DND-41 (cell line): ENCODE results near the gene DISC1.

Source experiments
- ATAC-seq: fragments of 200-7000 bp; cut with Tn5 transposase; 3 replicates; pipeline ENCODE4 v1.9.1; 2021; ENCODE audit warnings: low read depth; ENCODE audit not compliant: insufficient read depth
- DNase-seq: peaks from one replicate; pipeline ENCODE4 v3.0.0-alpha.2; 2020
- H2AFZ ChIP-seq: 2 replicates; pipeline ENCODE4 v1.6.0; 2012; ENCODE audit warnings: low read depth, low read length
- H3K27ac ChIP-seq: 2 replicates; pipeline ENCODE4 v1.5.1; 2012; ENCODE audit warnings: low read length, inconsistent platforms
- H3K27me3 ChIP-seq: fragments of 200-600 bp; sonication (generic); 2 replicates; pipeline ENCODE4 v1.6.0; 2012; ENCODE audit warnings: low read length, mild to moderate bottlenecking, inconsistent platforms; ENCODE audit not compliant: insufficient read depth, poor library complexity
- H3K36me3 ChIP-seq: 2 replicates; pipeline ENCODE4 v1.5.1; 2012; ENCODE audit warnings: low read length, inconsistent platforms; ENCODE audit not compliant: insufficient read depth
- H3K4me1 ChIP-seq: 2 replicates; pipeline ENCODE4 v1.5.1; 2012; ENCODE audit warnings: mild to moderate bottlenecking, low read length; ENCODE audit not compliant: insufficient read depth
- H3K4me2 ChIP-seq: 2 replicates; pipeline ENCODE4 v1.6.0; 2012; ENCODE audit warnings: mild to moderate bottlenecking, moderate library complexity, low read length, inconsistent platforms; ENCODE audit not compliant: insufficient read depth
- H3K4me3 ChIP-seq, 2 experiments: fragments of 200-600 bp in 1 of 2; shearing (Covaris generic) in 1 of 2; 2 replicates each; pipeline ENCODE4 v1.5.1; 2012 to 2016; ENCODE audit warnings: inconsistent platforms in 2 of 2, low read length in 2 of 2, mild to moderate bottlenecking in 2 of 2, low read depth in 1 of 2, moderate library complexity in 1 of 2
- H3K79me2 ChIP-seq: 2 replicates; pipeline ENCODE4 v1.6.0; 2012; ENCODE audit warnings: low read length, inconsistent platforms; ENCODE audit not compliant: insufficient read depth
- H3K9ac ChIP-seq: 2 replicates; pipeline ENCODE4 v1.6.0; 2012; ENCODE audit warnings: low read depth, mild to moderate bottlenecking, inconsistent platforms, low read length, moderate library complexity
- H3K9me3 ChIP-seq: 2 replicates; pipeline ENCODE4 v1.5.1; 2012; ENCODE audit warnings: low read length, moderate library complexity, mild to moderate bottlenecking, inconsistent platforms; ENCODE audit not compliant: insufficient read depth, severe bottlenecking
- H4K20me1 ChIP-seq: 2 replicates; pipeline ENCODE4 v1.6.0; 2012; ENCODE audit warnings: low read length; ENCODE audit not compliant: insufficient read depth
- EZH2 ChIP-seq: IDR thresholded peaks from 3 replicates; pipeline ENCODE4 v1.6.1; 2012; ENCODE audit warnings: borderline replicate concordance, low read depth, mild to moderate bottlenecking, moderate library complexity, low read length, inconsistent platforms; ENCODE audit not compliant: severe bottlenecking
- TF ChIP-seq, protein P1 (sequence below): IDR thresholded peaks from 2 replicates; pipeline ENCODE4 v1.5.1; 2012; ENCODE audit warnings: borderline replicate concordance, low read length, moderate library complexity, mild to moderate bottlenecking; ENCODE audit not compliant: poor library complexity, severe bottlenecking; ENCODE audit errors: extremely low read depth

DISC1 gene

DNA sequence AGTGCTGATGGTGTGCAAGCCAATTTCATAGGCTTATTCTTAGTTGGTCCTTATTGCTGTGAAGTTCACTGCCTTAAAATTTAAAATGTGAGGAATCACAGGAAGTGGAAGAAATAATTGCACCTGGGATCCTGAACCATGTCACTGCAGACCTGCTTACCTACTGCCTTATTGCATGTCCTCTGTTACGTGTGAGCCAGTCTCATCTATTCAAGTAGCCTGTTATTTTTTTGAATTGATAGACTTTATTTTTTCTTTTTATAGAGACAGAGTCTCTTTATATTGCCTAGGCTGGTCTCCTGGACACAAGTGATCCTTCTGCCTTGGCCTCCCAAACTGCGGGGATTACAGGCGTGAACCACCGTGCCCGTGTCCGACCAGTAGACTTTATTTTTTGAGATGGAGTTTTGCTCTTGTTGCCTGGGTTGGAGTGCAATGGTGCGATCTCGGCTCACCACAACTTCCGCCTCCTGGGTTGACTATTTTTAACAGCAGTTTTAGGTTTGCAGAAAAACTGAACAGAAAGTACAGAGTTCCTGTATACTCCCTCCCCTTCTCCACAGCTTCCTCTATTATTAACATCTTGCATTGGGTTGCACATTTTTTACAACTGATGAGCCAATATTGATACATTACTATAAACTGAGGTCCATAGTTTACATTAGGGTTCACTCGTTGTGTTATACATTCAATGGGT lies 14.0 kb upstream of the DISC1 start:
- Histone ChIP-seq H2AFZ (peak overlapping the region; percentile 54), H3K4me3 (peak overlapping the region in 1 of 2 experiments; percentile 39; a peak in 2 of 4 replicates), H3K4me1 (peaks cover 30% of the 10 kb centered on the region), H3K9me3 (no peaks in the 10 kb centered on the region), H3K27me3 (no peaks in the 10 kb centered on the region), H4K20me1 (no peaks in the 10 kb centered on the region), H3K36me3 (no peaks in the 10 kb centered on the region), H3K79me2 (no peaks in the 10 kb centered on the region), H3K9ac (peak overlapping the region; percentile 43), H3K27ac (peak overlapping the region; percentile 84), H3K4me2 (peak overlapping the region; percentile 60)
- TF ChIP-seq, protein P1, sequence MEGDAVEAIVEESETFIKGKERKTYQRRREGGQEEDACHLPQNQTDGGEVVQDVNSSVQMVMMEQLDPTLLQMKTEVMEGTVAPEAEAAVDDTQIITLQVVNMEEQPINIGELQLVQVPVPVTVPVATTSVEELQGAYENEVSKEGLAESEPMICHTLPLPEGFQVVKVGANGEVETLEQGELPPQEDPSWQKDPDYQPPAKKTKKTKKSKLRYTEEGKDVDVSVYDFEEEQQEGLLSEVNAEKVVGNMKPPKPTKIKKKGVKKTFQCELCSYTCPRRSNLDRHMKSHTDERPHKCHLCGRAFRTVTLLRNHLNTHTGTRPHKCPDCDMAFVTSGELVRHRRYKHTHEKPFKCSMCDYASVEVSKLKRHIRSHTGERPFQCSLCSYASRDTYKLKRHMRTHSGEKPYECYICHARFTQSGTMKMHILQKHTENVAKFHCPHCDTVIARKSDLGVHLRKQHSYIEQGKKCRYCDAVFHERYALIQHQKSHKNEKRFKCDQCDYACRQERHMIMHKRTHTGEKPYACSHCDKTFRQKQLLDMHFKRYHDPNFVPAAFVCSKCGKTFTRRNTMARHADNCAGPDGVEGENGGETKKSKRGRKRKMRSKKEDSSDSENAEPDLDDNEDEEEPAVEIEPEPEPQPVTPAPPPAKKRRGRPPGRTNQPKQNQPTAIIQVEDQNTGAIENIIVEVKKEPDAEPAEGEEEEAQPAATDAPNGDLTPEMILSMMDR, result no peak
- TF ChIP-seq EZH2, result no peak
- peak; percentile 77 for DNase-seq
- peak; percentile 99 for ATAC-seq

DNA sequence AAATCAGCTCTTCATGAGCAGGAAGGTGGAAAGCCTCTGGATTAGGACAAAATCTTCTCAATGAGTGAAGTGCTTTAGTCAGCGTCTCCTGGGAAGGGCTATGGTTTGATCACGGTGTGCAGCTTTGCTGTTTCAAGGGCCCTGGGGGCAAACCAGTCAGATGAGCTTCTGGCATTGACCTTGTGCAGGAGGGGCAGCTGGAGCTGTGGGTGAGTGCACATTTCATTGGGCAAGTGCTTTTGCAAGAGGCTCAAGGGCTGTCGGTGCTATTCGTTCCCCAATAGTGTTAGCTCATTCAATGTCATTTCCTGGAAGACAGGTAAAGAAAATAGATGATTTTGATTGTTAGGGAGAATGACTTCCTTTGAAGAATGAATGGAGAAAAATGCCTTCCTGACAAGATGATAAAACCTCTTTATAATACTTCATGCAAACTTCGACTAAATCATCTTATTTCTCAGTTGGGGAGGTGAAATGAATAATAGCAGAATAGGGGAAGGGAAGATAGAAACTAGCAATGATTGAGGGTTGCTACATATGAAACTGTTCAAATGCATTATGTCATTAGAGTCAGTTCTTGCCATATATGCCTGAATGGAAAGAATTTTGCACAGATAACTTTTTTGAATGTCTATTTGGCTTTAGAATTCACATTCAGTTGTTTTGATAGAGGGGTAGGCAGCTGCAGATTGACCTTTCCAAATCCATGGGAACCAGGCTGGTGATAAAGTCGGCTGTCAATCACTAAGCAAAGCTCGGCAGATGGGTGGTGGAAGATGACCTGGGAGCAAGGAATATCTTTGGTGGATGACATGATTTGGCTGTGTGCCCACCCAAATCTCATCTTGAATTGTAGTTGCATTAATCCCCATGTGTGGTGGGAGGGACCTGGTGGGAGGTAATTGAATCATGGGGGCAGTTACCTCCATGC lies 12.9 kb upstream of the DISC1 start:
- no peak for ATAC-seq
- peak overlapping the region; percentile 60 for H3K4me2 ChIP-seq

DNA sequence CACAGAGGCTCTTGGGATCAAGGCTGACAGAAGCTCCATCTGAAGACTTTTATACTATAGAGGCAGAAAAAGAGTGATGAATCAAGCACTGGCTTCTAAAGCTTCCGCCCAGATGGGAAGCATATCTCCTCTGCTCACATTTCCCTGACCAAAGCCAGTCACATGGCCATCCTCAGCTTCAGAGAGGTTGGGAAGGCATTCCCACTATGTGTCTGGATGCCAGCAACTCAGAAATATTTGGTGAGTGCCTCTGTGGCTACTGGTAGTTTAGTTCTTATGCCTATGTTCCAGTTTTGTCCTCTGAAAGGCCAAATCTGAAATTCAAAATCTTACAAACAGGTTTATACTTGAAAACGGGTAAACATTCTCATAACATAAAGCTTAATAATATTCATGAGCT lies 9.9 kb upstream of the DISC1 start:
- Histone ChIP-seq H3K4me2 (no peak overlapping the region), H3K9me3 (no peaks in the 10 kb centered on the region), H3K9ac (no peak overlapping the region), H3K4me3 (no peak overlapping the region), H3K36me3 (no peaks in the 10 kb centered on the region), H3K27ac (no peak overlapping the region), H4K20me1 (no peaks in the 10 kb centered on the region), H2AFZ (no peak overlapping the region), H3K4me1 (peaks cover 25% of the 10 kb centered on the region), H3K79me2 (no peaks in the 10 kb centered on the region), H3K27me3 (peaks cover 4% of the 10 kb centered on the region)
- ATAC-seq (no peak), DNase-seq (no peak)
- TF ChIP-seq EZH2, result no peak
- TF ChIP-seq, protein P1, result no peak

More for the DNA sequence above, 12.9 kb upstream of the DISC1 start:
- no peaks in the 10 kb centered on the region for H3K27me3 ChIP-seq
- H3K79me2 ChIP-seq, result no peaks in the 10 kb centered on the region
- peak overlapping the region; percentile 84 for H3K27ac ChIP-seq
- H3K9me3 ChIP-seq, result no peaks in the 10 kb centered on the region
- H3K36me3 ChIP-seq, result no peaks in the 10 kb centered on the region
- no peak for DNase-seq
- H3K4me3 ChIP-seq, result peak overlapping the region in 1 of 2 experiments; percentile 39; a peak in 1 of 4 replicates
- no peak for TF ChIP-seq EZH2
- TF ChIP-seq, protein P1, result no peak
- no peaks in the 10 kb centered on the region for H4K20me1 ChIP-seq
- H2AFZ ChIP-seq, result peak overlapping the region; percentile 54
- H3K9ac ChIP-seq, result peak overlapping the region; percentile 43; the same call in 1 of the 2 replicates
- peaks cover 30% of the 10 kb centered on the region for H3K4me1 ChIP-seq
